Stomach smooth muscle (tissue), 2 donors: ENCODE measurements around the gene TAOK1.

Source experiments
- H3K27ac ChIP-seq: one replicate; pipeline ENCODE4 v1.7.0; 2013; ENCODE audit warnings: mild to moderate bottlenecking, low read length, inconsistent platforms
- H3K27me3 ChIP-seq, 2 donors: one replicate each; pipeline ENCODE4 v1.7.0; 2013; ENCODE audit warnings: low read length in 2 of 2; ENCODE audit not compliant: insufficient read depth in 2 of 2, control insufficient read depth in 1 of 2
- H3K36me3 ChIP-seq, 2 donors: one replicate each; pipeline ENCODE4 v1.7.0; 2013; ENCODE audit warnings: low read length in 2 of 2; ENCODE audit not compliant: control insufficient read depth in 2 of 2, insufficient read depth in 2 of 2
- H3K4me1 ChIP-seq: one replicate; pipeline ENCODE4 v1.7.0; 2013; ENCODE audit warnings: low read length; ENCODE audit not compliant: control insufficient read depth, insufficient read depth
- H3K4me3 ChIP-seq, 2 donors: one replicate each; pipeline ENCODE4 v1.7.0; 2013; ENCODE audit warnings: low read length in 2 of 2
- H3K9ac ChIP-seq, 2 donors: one replicate each; pipeline ENCODE4 v1.7.0; 2013; ENCODE audit warnings: low read length in 2 of 2, mild to moderate bottlenecking in 1 of 2
- H3K9me3 ChIP-seq, 2 donors: one replicate each; pipeline ENCODE4 v1.7.0; 2013; ENCODE audit warnings: low read length in 2 of 2; ENCODE audit not compliant: control insufficient read depth in 2 of 2
- donor health status: healthy.
- donor health status: Pancreatic carcinoma.

TAOK1 gene

GRCh38 chr17:29357232-29357631 is 32.9 kb upstream of the TAOK1 start:
- H3K27ac ChIP-seq = no peak overlapping the region
- H3K4me1 ChIP-seq = no peaks in the 10 kb centered on the region
- H3K36me3 ChIP-seq = no peaks in the 10 kb centered on the region
- no peaks in the 10 kb centered on the region for H3K9me3 ChIP-seq
- no peaks in the 10 kb centered on the region for H3K27me3 ChIP-seq
- H3K4me3 ChIP-seq = no peak overlapping the region
- no peak overlapping the region for H3K9ac ChIP-seq

- H3K27ac ChIP-seq = no peak overlapping the region
- H3K27me3 ChIP-seq = no peaks in the 10 kb centered on the region
- no peaks in the 10 kb centered on the region for H3K9me3 ChIP-seq
- no peaks in the 10 kb centered on the region for H3K36me3 ChIP-seq
- no peaks in the 10 kb centered on the region for H3K4me1 ChIP-seq
- H3K9ac ChIP-seq = no peak overlapping the region
- no peak overlapping the region for H3K4me3 ChIP-seq
These were observed 32.3 kb upstream of the TAOK1 start for GRCh38 chr17:29357821-29358232.

DNA sequence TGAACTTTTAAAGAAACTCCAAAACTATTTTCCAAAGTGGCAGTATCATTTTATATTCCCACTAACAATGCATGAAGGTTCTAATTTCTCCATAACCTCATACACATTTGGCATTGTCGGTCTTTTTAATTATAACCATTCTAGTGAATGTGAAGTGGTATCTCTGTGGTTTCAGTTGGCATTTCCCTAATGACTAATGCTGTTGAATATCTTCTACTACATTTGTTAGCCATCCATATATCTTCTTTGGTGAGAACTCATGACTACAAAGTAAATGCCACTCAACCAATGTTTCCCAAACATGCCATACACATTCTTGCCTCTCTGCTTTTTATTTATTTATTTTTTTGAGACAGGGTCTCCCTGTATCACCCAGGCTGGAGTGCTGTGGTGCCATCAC is 31.7 kb upstream of the TAOK1 start:
- Histone ChIP-seq H3K4me3 (no peak overlapping the region), H3K36me3 (no peaks in the 10 kb centered on the region), H3K9me3 (no peaks in the 10 kb centered on the region), H3K4me1 (no peaks in the 10 kb centered on the region), H3K9ac (no peak overlapping the region), H3K27me3 (no peaks in the 10 kb centered on the region), H3K27ac (no peak overlapping the region)

DNA sequence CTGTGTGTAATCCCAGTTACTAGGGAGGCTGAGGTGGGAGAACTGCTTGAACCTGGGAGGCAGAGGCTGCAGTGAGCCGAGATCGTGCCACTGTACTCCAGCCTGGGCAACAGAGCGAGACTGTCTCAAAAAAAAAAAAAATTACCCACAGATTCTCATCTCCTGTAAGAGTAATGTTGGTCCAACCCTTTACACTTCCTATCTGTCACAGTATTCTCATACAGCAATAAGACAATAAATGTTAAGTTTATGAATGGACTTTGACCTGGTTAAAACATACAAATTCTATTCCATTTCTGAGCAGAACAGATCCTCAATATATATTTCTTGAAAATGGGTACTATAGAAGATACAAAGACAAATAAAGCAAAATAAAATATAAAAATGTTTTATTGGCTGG is 30.4 kb upstream of the TAOK1 start:
- Histone ChIP-seq H3K4me1 (no peaks in the 10 kb centered on the region), H3K9ac (no peak overlapping the region), H3K36me3 (no peaks in the 10 kb centered on the region), H3K27ac (no peak overlapping the region), H3K9me3 (no peaks in the 10 kb centered on the region), H3K4me3 (no peak overlapping the region), H3K27me3 (no peaks in the 10 kb centered on the region)

- H3K9ac ChIP-seq = no peak overlapping the region
These were observed 26.4 kb upstream of the TAOK1 start for GRCh38 chr17:29363716-29364115.

GRCh38 chr17:29364691-29365090 is 25.5 kb upstream of the TAOK1 start:
- no peak overlapping the region for H3K4me3 ChIP-seq

More at GRCh38 chr17:29363716-29364115, 26.4 kb upstream of the TAOK1 start:
- Histone ChIP-seq H3K27ac (no peak overlapping the region), H3K36me3 (no peaks in the 10 kb centered on the region), H3K4me1 (peaks cover 3% of the 10 kb centered on the region), H3K27me3 (no peaks in the 10 kb centered on the region), H3K9me3 (no peaks in the 10 kb centered on the region), H3K4me3 (no peak overlapping the region)

GRCh38 chr17:29368161-29368560 is 22.0 kb upstream of the TAOK1 start:
- no peak overlapping the region for H3K4me3 ChIP-seq
- H3K27ac ChIP-seq = no peak overlapping the region
- no peaks in the 10 kb centered on the region for H3K36me3 ChIP-seq
- no peaks in the 10 kb centered on the region for H3K27me3 ChIP-seq
- no peak overlapping the region for H3K9ac ChIP-seq
- no peaks in the 10 kb centered on the region for H3K9me3 ChIP-seq
- H3K4me1 ChIP-seq = peaks cover 15% of the 10 kb centered on the region

More at GRCh38 chr17:29364691-29365090, 25.5 kb upstream of the TAOK1 start:
- Histone ChIP-seq H3K36me3 (no peaks in the 10 kb centered on the region), H3K9ac (no peak overlapping the region), H3K4me1 (peaks cover 11% of the 10 kb centered on the region), H3K9me3 (no peaks in the 10 kb centered on the region), H3K27ac (no peak overlapping the region), H3K27me3 (no peaks in the 10 kb centered on the region)

DNA sequence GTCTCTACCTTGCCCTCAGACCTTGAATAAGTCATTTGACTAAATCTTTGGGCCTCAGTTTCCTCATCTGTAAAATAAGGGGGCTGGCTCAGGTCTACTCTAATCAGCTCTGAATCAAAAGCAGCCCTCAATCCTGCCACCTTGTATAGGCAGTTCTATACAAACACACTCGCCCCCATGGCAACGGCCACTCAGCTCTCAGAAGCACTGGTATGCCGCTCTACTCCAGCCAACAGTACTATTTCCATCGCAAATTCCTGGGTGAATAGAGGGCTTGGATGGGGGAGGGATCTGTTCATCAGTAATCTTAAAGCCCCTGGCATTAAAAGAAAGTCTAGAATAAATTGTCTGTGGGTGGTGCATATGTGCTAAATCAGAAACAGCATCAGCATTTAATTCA is 21.2 kb upstream of the TAOK1 start:
- H3K36me3 ChIP-seq = no peaks in the 10 kb centered on the region
- H3K9me3 ChIP-seq = no peaks in the 10 kb centered on the region
- no peak overlapping the region for H3K27ac ChIP-seq
- no peak overlapping the region for H3K9ac ChIP-seq
- H3K4me3 ChIP-seq = no peak overlapping the region
- no peaks in the 10 kb centered on the region for H3K27me3 ChIP-seq
- H3K4me1 ChIP-seq = peaks cover 15% of the 10 kb centered on the region

DNA sequence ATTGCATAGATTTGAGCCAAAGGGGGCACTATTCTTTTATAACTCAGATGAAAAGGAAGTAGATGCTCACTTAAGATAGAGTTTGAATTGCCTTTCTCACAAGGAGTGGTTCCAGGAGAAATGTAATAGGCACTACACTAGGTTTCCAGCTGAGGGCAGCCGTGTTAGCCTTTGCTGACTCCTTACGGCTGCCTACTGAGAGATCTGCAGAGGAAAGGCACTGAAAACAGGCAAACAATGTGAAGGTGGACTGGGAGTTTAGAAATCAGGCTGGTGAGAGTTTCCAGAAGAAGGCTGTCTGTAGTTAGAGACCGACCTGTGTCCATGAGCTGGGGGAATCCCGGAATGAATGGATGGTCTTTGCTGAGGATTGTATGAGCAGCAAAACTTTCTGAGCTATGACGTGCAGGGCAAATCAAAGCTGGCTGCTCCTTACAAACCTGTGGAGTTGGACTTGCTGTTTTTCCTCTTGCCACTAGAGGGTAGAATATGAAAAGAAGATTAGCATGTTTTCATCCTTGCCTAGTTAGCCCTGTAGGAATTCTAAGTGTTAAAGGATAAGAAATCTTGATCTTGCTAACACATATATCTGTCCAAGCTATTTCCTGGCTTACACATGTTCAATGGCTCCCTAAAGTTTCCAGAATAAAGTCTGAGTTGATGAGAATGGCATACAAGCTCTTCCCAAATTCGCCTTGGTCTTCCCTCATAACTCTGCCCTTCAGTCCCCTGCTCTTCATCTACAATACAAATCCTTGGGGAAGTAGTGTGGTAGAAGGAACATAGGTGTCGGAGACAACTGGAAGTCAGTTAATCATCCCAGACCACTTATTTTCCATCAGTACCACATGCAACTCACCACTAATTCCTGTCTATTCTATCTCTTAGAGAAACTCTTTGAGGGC is 20.1 kb upstream of the TAOK1 start:
- Histone ChIP-seq H3K4me3 (peak overlapping the region in 1 of 2 donors; percentile 66), H3K4me1 (peaks cover 15% of the 10 kb centered on the region), H3K27me3 (no peaks in the 10 kb centered on the region), H3K9ac (peak overlapping the region in 1 of 2 donors; percentile 47), H3K36me3 (no peaks in the 10 kb centered on the region), H3K27ac (peak overlapping the region; percentile 49), H3K9me3 (no peaks in the 10 kb centered on the region)

- peaks cover 6% of the 10 kb centered on the region for H3K4me1 ChIP-seq
- H3K9ac ChIP-seq = peak overlapping the region in 1 of 2 donors; percentile 41
- no peak overlapping the region for H3K4me3 ChIP-seq
- H3K27ac ChIP-seq = peak overlapping the region; percentile 33
- H3K27me3 ChIP-seq = no peaks in the 10 kb centered on the region
- no peaks in the 10 kb centered on the region for H3K36me3 ChIP-seq
- no peaks in the 10 kb centered on the region for H3K9me3 ChIP-seq
These were observed 13.4 kb upstream of the TAOK1 start for GRCh38 chr17:29376667-29377270.

DNA sequence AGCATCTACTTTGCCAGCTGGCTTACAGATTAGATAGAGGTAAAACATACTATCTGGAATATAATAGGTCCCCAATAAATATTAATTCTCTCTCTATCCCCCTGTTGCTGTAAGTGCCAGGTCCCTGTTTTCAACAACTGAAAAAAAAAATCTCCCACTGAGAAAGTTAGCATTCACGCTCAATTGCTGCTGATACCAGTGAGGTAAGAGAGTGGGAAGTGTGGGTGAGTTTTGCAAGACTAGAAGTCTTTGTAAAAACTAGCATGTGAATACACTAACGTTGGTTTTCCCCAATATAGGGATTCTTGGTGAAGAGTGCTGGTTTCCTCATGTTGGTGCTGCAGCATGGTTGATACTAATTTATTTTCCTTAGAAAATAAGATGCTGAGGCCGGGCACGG is 11.7 kb upstream of the TAOK1 start:
- H3K4me1 ChIP-seq = peaks cover 6% of the 10 kb centered on the region
- no peaks in the 10 kb centered on the region for H3K27me3 ChIP-seq
- H3K9ac ChIP-seq = no peak overlapping the region
- no peaks in the 10 kb centered on the region for H3K9me3 ChIP-seq
- H3K4me3 ChIP-seq = no peak overlapping the region
- no peaks in the 10 kb centered on the region for H3K36me3 ChIP-seq
- no peak overlapping the region for H3K27ac ChIP-seq
